ENCODE measurements around the gene ZNF580. TPM values are rescaled to one million over a fixed set of nuclear protein-coding genes. Genes with fewer than 3 reads are reported as not detected.

The ZNF580 gene, protein sequence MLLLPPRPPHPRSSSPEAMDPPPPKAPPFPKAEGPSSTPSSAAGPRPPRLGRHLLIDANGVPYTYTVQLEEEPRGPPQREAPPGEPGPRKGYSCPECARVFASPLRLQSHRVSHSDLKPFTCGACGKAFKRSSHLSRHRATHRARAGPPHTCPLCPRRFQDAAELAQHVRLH
- total RNA-seq (10 to 100 TPM; 39.6 to 41.3 TPM), polyA plus RNA-seq (15.2 TPM)

DNA sequence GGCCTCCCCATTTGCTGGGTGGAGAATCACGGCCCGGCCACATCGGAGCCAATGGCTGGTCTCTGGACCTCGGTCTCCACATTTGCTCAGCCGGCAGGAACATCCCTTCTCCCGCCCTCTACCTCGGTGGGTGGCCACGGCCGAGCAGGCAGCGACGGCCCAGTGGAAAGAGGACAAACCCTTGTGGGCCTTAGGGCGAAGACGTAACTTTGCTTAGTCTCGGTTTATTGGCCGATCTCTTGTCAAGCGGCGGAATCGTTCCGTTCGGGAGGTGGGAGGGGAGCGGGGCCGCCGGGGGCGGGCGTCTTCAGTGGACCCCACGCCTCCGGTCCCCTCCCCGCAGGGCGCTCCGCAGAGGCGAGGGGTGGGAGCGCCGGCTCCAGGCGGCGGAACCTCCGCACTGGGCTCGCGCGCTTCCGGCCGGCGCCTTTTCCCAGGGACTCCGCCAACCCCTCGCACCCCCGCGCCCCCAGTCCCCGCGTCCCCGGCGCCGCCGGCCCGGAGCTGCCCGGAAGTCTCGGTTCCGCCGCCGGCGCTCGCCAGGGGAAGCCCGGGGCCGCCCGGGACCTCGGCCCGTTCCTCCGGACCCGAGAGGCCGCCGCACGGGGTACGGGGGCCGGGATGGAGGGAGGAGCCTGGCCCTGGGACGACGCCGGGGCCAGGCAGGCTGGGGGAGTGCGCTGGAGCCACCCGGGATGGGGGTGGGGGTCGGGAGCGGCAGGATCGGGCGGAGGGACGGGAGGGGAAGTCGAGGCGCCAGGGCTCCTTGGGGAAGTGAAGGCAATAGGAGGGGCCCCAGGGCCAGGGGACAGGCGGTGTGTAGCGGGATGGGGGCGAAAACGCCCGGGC lies at the start of gene ZNF580:
ZNF580 (plus strand) TSS at position 426 of the 849 bp plus-strand sequence. CDS start 1,507 bp downstream, outside the sequence.
- Mint-ChIP-seq H3K4me1 (peaks cover 58 to 79% (median 71%) of the 10 kb centered on the region in 3 donors), H3K9me3 (peaks cover 0 to 3% (median 0%) of the 10 kb centered on the region in 5 donors), H3K4me3 (peak within 1 kb of the TSS; percentile 84 to 97 (median 92)), H3K27ac (peak within 1 kb of the TSS; percentile 84 to 98 (median 92)), H3K36me3 (peaks cover 3 to 34% (median 8%) of the 10 kb centered on the region in 3 donors), H3K27me3 (peaks cover 0 to 3% of the 10 kb centered on the region in 2 donors)
- H3K9me3 ChIP-seq (ENCODE audit: low read length): no peaks in the 10 kb centered on the region
- peak in 4 of 5 donors; percentile 41 to 69 (median 52) for DNase-seq
- peaks cover 49% of the 10 kb centered on the region for H3K4me1 ChIP-seq (ENCODE audit: insufficient read depth, low read length)
- no peaks in the 10 kb centered on the region for H3K27me3 ChIP-seq (ENCODE audit: insufficient read depth, low read length, poor library complexity, severe bottlenecking)
- H3K27ac ChIP-seq (ENCODE audit: low read depth, low read length): peak within 1 kb of the TSS; percentile 69
- ChIA-PET POLR2A (interaction anchor here (1.9 to 2.2 kb wide), 2 partner anchors 14 to 16 kb away, joined by 10 to 11 read pairs; partner anchors contain the start of genes U2AF2 and ZNF784), CTCF (interaction anchor here (1.0 to 2.3 kb wide), 2 partner anchors 9 to 137 kb away, joined by 4 to 9 read pairs; no protein-coding TSS in a partner anchor)
- peak within 1 kb of the TSS; percentile 95 for H3K4me3 ChIP-seq (ENCODE audit: low read length)
- peaks cover 4% of the 10 kb centered on the region for H3K36me3 ChIP-seq (ENCODE audit: insufficient read depth, low read length)

DNA sequence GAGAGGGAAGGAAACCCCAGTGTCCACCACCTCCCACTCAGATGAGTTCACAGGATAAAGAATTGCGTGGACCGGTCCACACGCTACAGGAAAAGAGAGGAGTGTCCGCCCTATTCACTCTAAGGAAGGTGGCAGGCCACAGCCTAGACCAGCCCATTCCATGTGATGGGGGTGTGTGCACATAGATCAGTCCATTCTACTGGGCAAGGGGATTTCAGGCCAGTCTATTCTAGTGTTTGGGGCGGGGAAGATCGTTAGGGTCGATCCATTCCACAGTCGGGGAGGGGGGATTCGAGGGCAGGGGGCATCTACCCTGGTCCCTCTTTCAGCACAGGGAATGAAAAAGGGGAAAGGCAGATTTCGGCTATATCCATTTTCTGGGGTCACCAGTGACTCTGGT lies 49.2 kb upstream of the ZNF580 start:
- Histone ChIP-seq H3K36me3 (ENCODE audit: insufficient read depth, low read length) (peaks cover 12% of the 10 kb centered on the region), H3K4me3 (ENCODE audit: low read length) (no peak overlapping the region), H3K27ac (ENCODE audit: low read depth, low read length) (no peak overlapping the region), H3K4me1 (ENCODE audit: insufficient read depth, low read length) (peaks cover 16% of the 10 kb centered on the region), H3K27me3 (ENCODE audit: insufficient read depth, low read length, poor library complexity, severe bottlenecking) (no peaks in the 10 kb centered on the region), H3K9me3 (ENCODE audit: low read length) (no peaks in the 10 kb centered on the region)
- Mint-ChIP-seq H3K36me3 (peaks cover 13 to 28% (median 14%) of the 10 kb centered on the region in 3 donors), H3K27me3 (peaks cover 4 to 10% of the 10 kb centered on the region in 2 donors), H3K27ac (no peak overlapping the region), H3K4me3 (no peak overlapping the region), H3K4me1 (peaks cover 14 to 16% (median 15%) of the 10 kb centered on the region in 3 donors), H3K9me3 (no peaks in the 10 kb centered on the region)
- ChIA-PET POLR2A (no interaction called here), CTCF (no interaction called here)
- DNase-seq: peak in 1 of 5 donors; percentile 20

DNA sequence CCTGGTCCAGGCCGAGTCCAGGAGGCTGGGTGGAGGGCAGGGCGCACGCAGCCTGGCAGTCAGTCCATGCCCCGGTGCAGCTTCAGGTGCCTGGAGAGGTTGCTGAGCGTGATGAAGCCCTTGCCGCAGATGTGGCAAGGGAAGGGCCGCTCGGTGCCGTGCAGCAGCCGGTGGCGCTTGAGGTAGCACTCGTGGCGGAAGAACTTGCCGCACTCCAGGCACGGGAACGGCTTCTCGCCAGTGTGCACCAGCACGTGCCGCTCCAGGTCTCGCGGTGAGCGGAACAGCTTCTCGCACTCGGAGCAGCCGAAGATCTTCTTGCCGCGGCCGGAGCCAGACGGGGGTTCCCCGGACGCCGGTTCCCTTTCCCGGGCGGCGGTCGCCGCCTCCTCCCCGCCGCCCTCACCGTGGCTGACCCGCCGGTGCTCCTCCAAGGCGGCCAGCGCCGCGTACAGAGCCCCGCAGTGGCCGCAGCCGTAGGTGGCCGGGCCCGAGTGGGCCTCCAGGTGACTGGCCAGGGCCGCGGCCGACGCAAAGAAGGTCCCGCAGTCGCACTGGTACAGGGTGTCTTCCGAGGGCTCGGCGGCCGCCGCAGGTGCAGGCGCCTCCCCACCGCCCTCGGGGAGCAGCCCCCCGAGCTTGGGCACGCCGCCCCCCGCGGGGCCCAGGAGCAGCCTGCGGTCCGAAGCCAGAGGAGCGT lies 48.3 kb upstream of the ZNF580 start:
- peaks cover 12% of the 10 kb centered on the region for H3K36me3 ChIP-seq (ENCODE audit: insufficient read depth, low read length)
- no peak for DNase-seq
- ChIA-PET POLR2A (no interaction called here), CTCF (interaction anchor here (2.5 kb wide), 1 partner anchor 13 kb away, joined by 9 read pairs; the partner anchor contains the start of gene ZNF865)
- no peaks in the 10 kb centered on the region for H3K27me3 ChIP-seq (ENCODE audit: insufficient read depth, low read length, poor library complexity, severe bottlenecking)
- peaks cover 13 to 34% (median 14%) of the 10 kb centered on the region in 3 donors for H3K36me3 Mint-ChIP-seq
- no peak overlapping the region for H3K4me3 Mint-ChIP-seq
- no peaks in the 10 kb centered on the region for H3K9me3 Mint-ChIP-seq
- no peak overlapping the region for H3K4me3 ChIP-seq (ENCODE audit: low read length)
- H3K9me3 ChIP-seq (ENCODE audit: low read length): no peaks in the 10 kb centered on the region
- peaks cover 4 to 10% of the 10 kb centered on the region in 2 donors for H3K27me3 Mint-ChIP-seq
- no peak overlapping the region for H3K27ac Mint-ChIP-seq
- peaks cover 7% of the 10 kb centered on the region for H3K4me1 ChIP-seq (ENCODE audit: insufficient read depth, low read length)
- H3K4me1 Mint-ChIP-seq: peaks cover 4 to 8% (median 5%) of the 10 kb centered on the region in 3 donors
- H3K27ac ChIP-seq (ENCODE audit: low read depth, low read length): no peak overlapping the region

DNA sequence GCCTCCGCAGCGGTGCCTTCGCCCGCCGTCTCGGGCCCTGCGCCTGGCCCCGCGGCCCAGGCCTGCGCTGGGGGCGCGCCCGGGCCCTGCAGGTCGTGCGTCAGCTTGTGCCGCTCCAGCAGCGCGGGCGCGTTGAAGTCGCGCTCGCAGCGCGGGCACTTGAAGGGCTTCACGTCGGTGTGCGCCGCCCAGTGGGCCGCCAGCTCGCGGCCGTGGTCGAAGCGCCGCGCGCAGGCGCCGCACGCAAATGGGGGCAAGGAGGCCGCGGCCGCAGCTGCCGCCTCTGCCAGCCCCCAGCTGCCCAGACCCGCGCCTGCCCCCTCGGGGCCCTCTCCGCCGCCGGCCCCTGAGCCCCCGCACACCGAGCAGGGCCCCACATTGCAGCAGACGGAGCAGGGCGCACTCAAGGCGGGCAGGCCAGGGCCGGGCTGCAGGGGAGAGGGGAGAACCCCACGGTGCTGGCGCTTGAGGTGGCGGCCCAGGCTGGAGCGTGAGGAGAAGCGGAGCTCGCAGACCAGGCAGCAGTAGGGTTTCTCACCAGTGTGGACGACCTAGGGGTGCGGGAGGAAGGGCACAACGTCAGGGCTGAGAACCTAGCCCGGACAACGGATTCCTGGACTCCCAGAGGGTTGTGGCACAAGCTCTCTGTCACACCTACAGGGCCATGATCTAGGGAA lies 47.6 kb upstream of the ZNF580 start:
- POLR2A ChIA-PET: no interaction called here
- H3K27ac Mint-ChIP-seq: no peak overlapping the region

GRCh38 chr19:55594996-55595545 lies 45.7 kb upstream of the ZNF580 start:
- no peak overlapping the region for H3K27ac ChIP-seq (ENCODE audit: low read depth, low read length)
- H3K36me3 Mint-ChIP-seq: peaks cover 13 to 45% (median 14%) of the 10 kb centered on the region in 3 donors
- H3K27ac Mint-ChIP-seq: peak overlapping the region in 3 of 8 donors; percentile 59 to 84 (median 67)
- H3K27me3 ChIP-seq (ENCODE audit: insufficient read depth, low read length, poor library complexity, severe bottlenecking): no peaks in the 10 kb centered on the region
- peaks cover 12% of the 10 kb centered on the region for H3K36me3 ChIP-seq (ENCODE audit: insufficient read depth, low read length)
- POLR2A ChIA-PET: no interaction called here
- peaks cover 7% of the 10 kb centered on the region for H3K4me1 ChIP-seq (ENCODE audit: insufficient read depth, low read length)
- H3K4me1 Mint-ChIP-seq: peaks cover 6 to 9% (median 7%) of the 10 kb centered on the region in 3 donors
- DNase-seq: no peak
- H3K9me3 ChIP-seq (ENCODE audit: low read length): no peaks in the 10 kb centered on the region
- peak overlapping the region in 1 of 7 donors; percentile 37 for H3K4me3 Mint-ChIP-seq
- peaks cover 3 to 7% of the 10 kb centered on the region in 2 donors for H3K27me3 Mint-ChIP-seq
- H3K9me3 Mint-ChIP-seq: no peaks in the 10 kb centered on the region
- CTCF ChIA-PET: interaction anchor here (1.1 kb wide), 1 partner anchor 10 kb away, joined by 3 read pairs; no protein-coding TSS in a partner anchor
- H3K4me3 ChIP-seq (ENCODE audit: low read length): no peak overlapping the region

More for the DNA sequence above, 47.6 kb upstream of the ZNF580 start:
- Histone ChIP-seq H3K4me1 (ENCODE audit: insufficient read depth, low read length) (peaks cover 2% of the 10 kb centered on the region), H3K27me3 (ENCODE audit: insufficient read depth, low read length, poor library complexity, severe bottlenecking) (no peaks in the 10 kb centered on the region), H3K9me3 (ENCODE audit: low read length) (no peaks in the 10 kb centered on the region), H3K27ac (ENCODE audit: low read depth, low read length) (no peak overlapping the region), H3K4me3 (ENCODE audit: low read length) (no peak overlapping the region), H3K36me3 (ENCODE audit: insufficient read depth, low read length) (peaks cover 12% of the 10 kb centered on the region)
- Mint-ChIP-seq H3K27me3 (peaks cover 4 to 10% of the 10 kb centered on the region in 2 donors), H3K9me3 (no peaks in the 10 kb centered on the region), H3K4me3 (no peak overlapping the region), H3K36me3 (peaks cover 13 to 34% (median 14%) of the 10 kb centered on the region in 3 donors), H3K4me1 (peaks cover 3 to 8% (median 3%) of the 10 kb centered on the region in 3 donors)
- CTCF ChIA-PET: interaction anchor here (0.5 to 2.5 kb wide), 2 partner anchors 13 to 39 kb away, joined by 3 to 9 read pairs; partner anchors contain the start of gene ZNF865
- no peak for DNase-seq

GRCh38 chr19:55596304-55596703 lies 44.5 kb upstream of the ZNF580 start:
- peaks cover 0 to 2% of the 10 kb centered on the region in 2 donors for H3K27me3 Mint-ChIP-seq
- no peak for DNase-seq
- Histone ChIP-seq H3K36me3 (ENCODE audit: insufficient read depth, low read length) (peaks cover 12% of the 10 kb centered on the region), H3K27ac (ENCODE audit: low read depth, low read length) (no peak overlapping the region), H3K4me1 (ENCODE audit: insufficient read depth, low read length) (peaks cover 14% of the 10 kb centered on the region), H3K9me3 (ENCODE audit: low read length) (no peaks in the 10 kb centered on the region), H3K27me3 (ENCODE audit: insufficient read depth, low read length, poor library complexity, severe bottlenecking) (no peaks in the 10 kb centered on the region), H3K4me3 (ENCODE audit: low read length) (no peak overlapping the region)
- peak overlapping the region in 1 of 8 donors; percentile 54 for H3K27ac Mint-ChIP-seq
- CTCF ChIA-PET: no interaction called here
- no peaks in the 10 kb centered on the region for H3K9me3 Mint-ChIP-seq
- peaks cover 13 to 48% (median 14%) of the 10 kb centered on the region in 3 donors for H3K36me3 Mint-ChIP-seq
- H3K4me3 Mint-ChIP-seq: peak overlapping the region in 2 of 7 donors; percentile 9 to 52
- H3K4me1 Mint-ChIP-seq: peaks cover 13 to 14% (median 14%) of the 10 kb centered on the region in 3 donors
- POLR2A ChIA-PET: no interaction called here

DNA sequence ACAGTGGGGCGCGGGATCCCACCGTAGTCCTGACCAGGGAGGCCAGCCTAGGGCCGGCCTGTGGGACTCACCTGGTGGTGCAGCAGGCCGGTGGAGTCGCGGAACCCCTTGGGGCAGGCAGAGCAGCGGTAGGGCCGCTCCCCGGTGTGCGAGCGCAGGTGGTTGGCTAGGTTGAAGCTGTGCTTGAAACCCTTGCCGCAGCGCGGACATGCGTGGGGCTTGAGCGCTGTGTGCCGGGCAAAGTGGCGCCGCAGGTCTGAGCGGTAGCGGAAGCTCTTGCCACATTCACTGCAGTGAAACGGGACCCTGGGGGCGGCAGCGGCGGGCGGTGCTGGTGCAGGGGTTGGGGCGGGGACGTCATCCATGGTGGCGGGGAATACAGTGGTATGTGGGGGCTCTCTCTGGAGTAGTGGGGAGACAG lies 43.3 kb upstream of the ZNF580 start:
- Mint-ChIP-seq H3K27ac (no peak overlapping the region), H3K4me3 (peak overlapping the region in 1 of 7 donors; percentile 52), H3K4me1 (peaks cover 17 to 19% (median 19%) of the 10 kb centered on the region in 3 donors), H3K36me3 (peaks cover 13 to 45% (median 14%) of the 10 kb centered on the region in 3 donors), H3K9me3 (no peaks in the 10 kb centered on the region), H3K27me3 (peaks cover 0 to 1% of the 10 kb centered on the region in 2 donors)
- POLR2A ChIA-PET: no interaction called here
- CTCF ChIA-PET: interaction anchor here (1.3 kb wide), 1 partner anchor 9 kb away, joined by 3 read pairs; no protein-coding TSS in a partner anchor
- Histone ChIP-seq H3K27me3 (ENCODE audit: insufficient read depth, low read length, poor library complexity, severe bottlenecking) (no peaks in the 10 kb centered on the region), H3K27ac (ENCODE audit: low read depth, low read length) (no peak overlapping the region), H3K9me3 (ENCODE audit: low read length) (no peaks in the 10 kb centered on the region), H3K4me3 (ENCODE audit: low read length) (no peak overlapping the region), H3K4me1 (ENCODE audit: insufficient read depth, low read length) (peaks cover 16% of the 10 kb centered on the region), H3K36me3 (ENCODE audit: insufficient read depth, low read length) (peaks cover 12% of the 10 kb centered on the region)
- DNase-seq: no peak

All from CD8-positive, alpha-beta memory T cell (primary cell).